ENCODE measurements around the gene AOAH. TPM values are rescaled to one million over a fixed set of nuclear protein-coding genes. Genes with fewer than 3 reads are reported as not detected.

AOAH gene
- total RNA-seq, 1 experiment from 2014 or later = 0.39 TPM

- H4K20me1 ChIP-seq (ENCODE audit: control insufficient read depth, insufficient read depth, insufficient read length) = no peaks in the 10 kb centered on the region
- H3K18ac ChIP-seq (ENCODE audit: insufficient read length, low read depth, low read length) = no peak overlapping the region
- Mint-ChIP-seq H3K36me3 (ENCODE audit: insufficient read depth in 1 of 3, low read depth in 3 of 3) (no peaks in the 10 kb centered on the region; a peak in 1 of 7 replicates), H3K9me3 (no peaks in the 10 kb centered on the region), H3K4me1 (peaks cover 15 to 16% of the 10 kb centered on the region in 2 experiments), H3K4me3 (no peak overlapping the region), H3K27ac (no peak overlapping the region), H3K27me3 (ENCODE audit: low read depth) (no peaks in the 10 kb centered on the region)
- no peak overlapping the region for H3K23ac ChIP-seq (ENCODE audit: insufficient read length, low read depth, low read length)
- WGBS (ENCODE audit: extremely low coverage, insufficient read length, low lambda C conversion rate) = no CpG with 5 or more reads among the region's 6 CpGs
- H3K14ac ChIP-seq (ENCODE audit: insufficient read depth, low read length) = no peak overlapping the region
- H2BK15ac ChIP-seq (ENCODE audit: low read depth, low read length) = no peak overlapping the region
- H3K4me2 ChIP-seq (ENCODE audit: insufficient read depth, insufficient read length, low read length) = no peak overlapping the region
- no peak overlapping the region for H2BK5ac ChIP-seq (ENCODE audit: insufficient read length, low read length)
- H3K4me1 ChIP-seq (ENCODE audit: insufficient read depth, low read length) = no peaks in the 10 kb centered on the region; the same call in 1 of the 2 replicates
- H2BK120ac ChIP-seq (ENCODE audit: low read depth, low read length, poor library complexity, severe bottlenecking) = no peak overlapping the region
- no peak overlapping the region for H3K27ac ChIP-seq (ENCODE audit: insufficient read length, low read depth, low read length)
- H2BK20ac ChIP-seq (ENCODE audit: low read depth, low read length, poor library complexity, severe bottlenecking) = no peak overlapping the region
- DNase-seq = no peak
- TF ChIP-seq, protein P1, sequence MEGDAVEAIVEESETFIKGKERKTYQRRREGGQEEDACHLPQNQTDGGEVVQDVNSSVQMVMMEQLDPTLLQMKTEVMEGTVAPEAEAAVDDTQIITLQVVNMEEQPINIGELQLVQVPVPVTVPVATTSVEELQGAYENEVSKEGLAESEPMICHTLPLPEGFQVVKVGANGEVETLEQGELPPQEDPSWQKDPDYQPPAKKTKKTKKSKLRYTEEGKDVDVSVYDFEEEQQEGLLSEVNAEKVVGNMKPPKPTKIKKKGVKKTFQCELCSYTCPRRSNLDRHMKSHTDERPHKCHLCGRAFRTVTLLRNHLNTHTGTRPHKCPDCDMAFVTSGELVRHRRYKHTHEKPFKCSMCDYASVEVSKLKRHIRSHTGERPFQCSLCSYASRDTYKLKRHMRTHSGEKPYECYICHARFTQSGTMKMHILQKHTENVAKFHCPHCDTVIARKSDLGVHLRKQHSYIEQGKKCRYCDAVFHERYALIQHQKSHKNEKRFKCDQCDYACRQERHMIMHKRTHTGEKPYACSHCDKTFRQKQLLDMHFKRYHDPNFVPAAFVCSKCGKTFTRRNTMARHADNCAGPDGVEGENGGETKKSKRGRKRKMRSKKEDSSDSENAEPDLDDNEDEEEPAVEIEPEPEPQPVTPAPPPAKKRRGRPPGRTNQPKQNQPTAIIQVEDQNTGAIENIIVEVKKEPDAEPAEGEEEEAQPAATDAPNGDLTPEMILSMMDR (conservative IDR thresholded peaks at IDR 0.05) = no peak
- no peaks in the 10 kb centered on the region for H3K23me2 ChIP-seq (ENCODE audit: insufficient read length, low read depth, low read length, poor library complexity, severe bottlenecking)
- no peak overlapping the region for H3K56ac ChIP-seq (ENCODE audit: insufficient read length, low read depth, low read length)
- no peaks in the 10 kb centered on the region for H3K9me3 ChIP-seq (ENCODE audit: control insufficient read depth, low read depth, low read length)
- no peaks in the 10 kb centered on the region for H3K79me2 ChIP-seq (ENCODE audit: insufficient read depth, low read length)
- H4K91ac ChIP-seq (ENCODE audit: insufficient read length, low read depth, low read length) = no peak overlapping the region
- H2BK12ac ChIP-seq (ENCODE audit: insufficient read length, low read depth, low read length) = no peak overlapping the region
- H3K9ac ChIP-seq (ENCODE audit: extremely low read depth, insufficient read length, low read length) = no peak overlapping the region
- H2AFZ ChIP-seq (ENCODE audit: low read length) = no peak overlapping the region
- no peak overlapping the region for H3T11ph ChIP-seq (ENCODE audit: low read length)
- H4K5ac ChIP-seq (ENCODE audit: insufficient read length, low read depth, low read length) = no peak overlapping the region
- no peaks in the 10 kb centered on the region for H3K79me1 ChIP-seq (ENCODE audit: insufficient read depth, low read depth, low read length, poor library complexity, severe bottlenecking)
- H2AK5ac ChIP-seq (ENCODE audit: insufficient read length, low read length) = no peak overlapping the region
- no peak overlapping the region for H4K8ac ChIP-seq (replicated peaks; ENCODE audit: insufficient read length, low read depth, low read length)
- no peak overlapping the region for H3K4ac ChIP-seq (ENCODE audit: low read depth, low read length)
- H3K27me3 ChIP-seq (ENCODE audit: insufficient read depth, low read length) = no peaks in the 10 kb centered on the region
Observed at GRCh38 chr7:36673703-36674102, 50.6 kb downstream of the AOAH start.

Data from H9 (cell line).